Caco-2 (cell line): ENCODE data around the gene UMAD1. TPM values are rescaled to one million over a fixed set of nuclear protein-coding genes. Genes with fewer than 3 reads are reported as not detected.

Experiments used
- BruUV-seq: library from RNA; stranded (reverse); fragments of 400-500 nt; replicated peaks from 2 replicates; lab custom pipeline; 2021; lab: Mats Ljungman, UMichigan
- CTCF ChIA-PET: fragments of 300-600 bp; sonication (Branson Sonifier 250); formaldehyde crosslinking; loops from one replicate; lab custom pipeline; 2022; ENCODE audit warnings: antibody characterized with exemption; lab: Charles Lee
- POLR2A ChIA-PET: fragments of 300-600 bp; sonication (Branson Sonifier 250); formaldehyde crosslinking; loops from one replicate; lab custom pipeline; 2022; ENCODE audit warnings: antibody characterized with exemption; lab: Charles Lee
- DNase-seq, 2 experiments: peaks; one replicate each; pipeline versions ENCODE4 v3.0.0 to v3.0.0-alpha.2; 2020 to 2022
- H3K27me3 ChIP-seq: replicated peaks from 2 replicates; pipeline ENCODE4 v1.6.0; 2011; ENCODE audit warnings: low read length; ENCODE audit not compliant: control insufficient read depth, insufficient read depth
- H3K36me3 ChIP-seq: 2 replicates; pipeline ENCODE4 v1.5.1; 2011; ENCODE audit warnings: low read length; ENCODE audit not compliant: control insufficient read depth, insufficient read depth
- H3K4me1 ChIP-seq: fragments of 250-450 bp; sonication (Bioruptor Pico); 2 replicates; pipeline ENCODE4 v1.5.1; 2020; ENCODE audit warnings: mild to moderate bottlenecking
- H3K4me3 ChIP-seq: 2 replicates; pipeline ENCODE4 v1.5.1; 2011; ENCODE audit warnings: low read depth, mild to moderate bottlenecking, control low read depth, low read length
- H3K9me3 ChIP-seq: fragments of 250-450 bp; sonication (Bioruptor Pico); 2 replicates; pipeline ENCODE4 v1.5.1; 2020; ENCODE audit warnings: mild to moderate bottlenecking, moderate library complexity
- H3K27ac Mint-ChIP-seq: one replicate; pipeline ENCODE4 v1.8.0; 2022; ENCODE audit warnings: mixed read lengths; ENCODE audit not compliant: unreplicated experiment
- H3K27me3 Mint-ChIP-seq: one replicate; pipeline ENCODE4 v1.8.0; 2022; ENCODE audit warnings: mixed read lengths; ENCODE audit not compliant: insufficient read depth, unreplicated experiment
- H3K36me3 Mint-ChIP-seq: one replicate; pipeline ENCODE4 v1.8.0; 2022; ENCODE audit warnings: mild to moderate bottlenecking, mixed read lengths; ENCODE audit not compliant: insufficient read depth, unreplicated experiment
- H3K4me1 Mint-ChIP-seq: one replicate; pipeline ENCODE4 v1.8.0; 2022; ENCODE audit warnings: low read depth, mixed read lengths; ENCODE audit not compliant: unreplicated experiment
- H3K4me3 Mint-ChIP-seq: one replicate; pipeline ENCODE4 v1.8.0; 2022; ENCODE audit warnings: mild to moderate bottlenecking, moderate library complexity, mixed read lengths; ENCODE audit not compliant: unreplicated experiment
- H3K9me3 Mint-ChIP-seq: one replicate; pipeline ENCODE4 v1.8.0; 2022; ENCODE audit warnings: mixed read lengths; ENCODE audit not compliant: unreplicated experiment
- intact Hi-C: fragments of 100-400 bp; cut with micrococcal nuclease; formaldehyde crosslinking; loops from one replicate; pipeline ENCODE4 v1.10.0; 2022; ENCODE audit not compliant: unreplicated experiment
- total RNA-seq: library from RNA; stranded (reverse); gene quantifications from 2 replicates; pipeline ENCODE4 v1.2.3, GENCODE V29; 2022
- TF ChIP-seq, protein P1 (sequence below), 2 experiments: fragments of 200-600 bp in 1 of 2; IDR thresholded peaks; 1 replicate in 1 of 2; 2 replicates in 1 of 2; pipeline versions ENCODE4 v1.5.1 to v1.8.0; 2011 to 2022; ENCODE audit warnings: antibody characterized with exemption in 1 of 2, control low read depth in 1 of 2, inconsistent platforms in 1 of 2, low read depth in 1 of 2, low read length in 1 of 2, mild to moderate bottlenecking in 1 of 2, moderate library complexity in 1 of 2; ENCODE audit not compliant: insufficient read depth in 1 of 2, severe bottlenecking in 1 of 2, unreplicated experiment in 1 of 2

Gene UMAD1
- total RNA-seq, 1 experiment from 2014 or later, result 20.0 TPM

DNA sequence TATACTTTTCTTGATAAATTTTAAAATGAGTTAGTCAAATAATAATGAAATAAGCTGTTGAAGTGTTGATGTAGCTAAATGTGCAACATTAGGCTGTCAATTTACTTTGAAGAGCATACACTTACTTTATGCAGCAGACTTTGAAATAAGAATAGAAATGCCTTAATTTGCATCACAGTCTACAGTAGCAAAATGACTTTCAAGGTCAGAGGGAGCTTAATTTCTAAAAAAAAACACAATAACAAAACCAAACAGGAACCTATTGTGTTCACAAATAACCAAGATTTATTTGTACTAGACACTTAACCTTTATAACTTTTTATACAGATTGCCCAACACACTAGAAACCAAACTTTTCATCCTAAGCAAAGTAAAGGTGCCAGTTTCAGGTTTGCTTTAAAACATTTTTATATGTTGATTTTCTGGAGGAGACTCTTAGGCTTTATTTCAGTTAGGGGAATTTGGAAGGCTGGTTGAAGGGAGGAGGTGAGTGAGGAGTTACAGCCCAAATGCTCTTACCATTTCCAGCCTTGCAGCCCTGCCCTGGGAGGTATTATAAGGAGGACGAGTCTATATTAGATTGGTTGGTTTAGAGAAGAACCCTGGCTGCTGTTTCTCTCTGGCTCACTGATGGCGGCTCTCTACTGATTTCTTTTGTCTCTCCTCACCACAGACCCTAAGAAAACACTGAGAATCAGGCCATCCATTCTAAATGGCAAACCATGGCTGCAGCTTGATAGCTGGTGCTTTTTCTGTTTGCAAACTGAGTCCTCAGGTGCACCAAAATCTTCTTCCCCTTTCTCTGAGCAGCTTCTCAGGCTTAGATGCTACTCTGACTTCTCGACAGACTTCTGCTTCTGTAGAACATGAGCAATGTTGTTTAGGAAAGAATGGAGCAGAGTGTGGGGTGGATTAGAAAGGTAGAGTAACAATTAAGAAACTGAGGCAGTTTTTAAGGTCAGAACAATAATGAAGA, 133.1 kb downstream of the UMAD1 start:
- H3K4me3 ChIP-seq, result no peak overlapping the region
- no peaks in the 10 kb centered on the region for H3K4me1 ChIP-seq
- CTCF ChIA-PET, result no interaction called here
- no peaks in the 10 kb centered on the region for H3K9me3 ChIP-seq
- Mint-ChIP-seq H3K4me1 (no peaks in the 10 kb centered on the region), H3K9me3 (no peaks in the 10 kb centered on the region), H3K27me3 (no peaks in the 10 kb centered on the region), H3K36me3 (no peaks in the 10 kb centered on the region), H3K27ac (no peak overlapping the region), H3K4me3 (no peak overlapping the region)
- H3K36me3 ChIP-seq, result no peaks in the 10 kb centered on the region
- intact Hi-C loops, result no loop called here
- POLR2A ChIA-PET, result no interaction called here
- TF ChIP-seq, protein P1, sequence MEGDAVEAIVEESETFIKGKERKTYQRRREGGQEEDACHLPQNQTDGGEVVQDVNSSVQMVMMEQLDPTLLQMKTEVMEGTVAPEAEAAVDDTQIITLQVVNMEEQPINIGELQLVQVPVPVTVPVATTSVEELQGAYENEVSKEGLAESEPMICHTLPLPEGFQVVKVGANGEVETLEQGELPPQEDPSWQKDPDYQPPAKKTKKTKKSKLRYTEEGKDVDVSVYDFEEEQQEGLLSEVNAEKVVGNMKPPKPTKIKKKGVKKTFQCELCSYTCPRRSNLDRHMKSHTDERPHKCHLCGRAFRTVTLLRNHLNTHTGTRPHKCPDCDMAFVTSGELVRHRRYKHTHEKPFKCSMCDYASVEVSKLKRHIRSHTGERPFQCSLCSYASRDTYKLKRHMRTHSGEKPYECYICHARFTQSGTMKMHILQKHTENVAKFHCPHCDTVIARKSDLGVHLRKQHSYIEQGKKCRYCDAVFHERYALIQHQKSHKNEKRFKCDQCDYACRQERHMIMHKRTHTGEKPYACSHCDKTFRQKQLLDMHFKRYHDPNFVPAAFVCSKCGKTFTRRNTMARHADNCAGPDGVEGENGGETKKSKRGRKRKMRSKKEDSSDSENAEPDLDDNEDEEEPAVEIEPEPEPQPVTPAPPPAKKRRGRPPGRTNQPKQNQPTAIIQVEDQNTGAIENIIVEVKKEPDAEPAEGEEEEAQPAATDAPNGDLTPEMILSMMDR (IDR thresholded peaks at IDR 0.05; ENCODE audit: insufficient read depth in 1 of 2, low read depth in 1 of 2, low read length in 1 of 2, severe bottlenecking in 1 of 2, unreplicated experiment in 1 of 2), result no peak
- no peak for DNase-seq
- H3K27me3 ChIP-seq, result no peaks in the 10 kb centered on the region
- no TSS peak for BruUV-seq

DNA sequence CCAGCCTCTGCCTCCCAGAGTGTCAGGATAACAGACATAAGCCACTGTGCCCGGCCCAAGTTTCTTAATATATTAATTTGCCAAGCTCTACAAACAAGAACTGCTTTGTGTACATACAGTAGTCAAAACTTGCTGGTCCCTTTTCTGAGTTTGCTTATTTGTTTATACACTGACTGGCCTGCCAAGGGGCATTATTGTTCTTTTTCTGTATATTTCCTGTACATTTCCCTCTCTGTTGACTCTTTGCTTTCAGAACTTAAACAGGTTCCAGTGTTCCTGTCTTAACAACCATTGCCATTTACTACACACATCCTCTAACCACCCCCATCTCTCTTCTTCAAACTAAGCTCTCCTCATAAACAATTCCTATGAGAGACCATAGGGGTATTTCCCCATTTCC, 139.3 kb downstream of the UMAD1 start:
- ChIA-PET CTCF (no interaction called here), POLR2A (no interaction called here)
- Mint-ChIP-seq H3K27me3 (no peaks in the 10 kb centered on the region), H3K9me3 (no peaks in the 10 kb centered on the region), H3K27ac (no peak overlapping the region), H3K4me3 (no peak overlapping the region), H3K36me3 (no peaks in the 10 kb centered on the region), H3K4me1 (peaks cover 2% of the 10 kb centered on the region)
- no peaks in the 10 kb centered on the region for H3K27me3 ChIP-seq
- TF ChIP-seq, protein P1 (IDR thresholded peaks at IDR 0.05; ENCODE audit: insufficient read depth in 1 of 2, low read depth in 1 of 2, low read length in 1 of 2, severe bottlenecking in 1 of 2, unreplicated experiment in 1 of 2), result no peak
- H3K4me1 ChIP-seq, result peaks cover 1% of the 10 kb centered on the region
- BruUV-seq, result no TSS peak
- no peak overlapping the region for H3K4me3 ChIP-seq
- H3K36me3 ChIP-seq, result no peaks in the 10 kb centered on the region
- DNase-seq, result no peak
- intact Hi-C loops, result no loop called here
- H3K9me3 ChIP-seq, result no peaks in the 10 kb centered on the region

DNA sequence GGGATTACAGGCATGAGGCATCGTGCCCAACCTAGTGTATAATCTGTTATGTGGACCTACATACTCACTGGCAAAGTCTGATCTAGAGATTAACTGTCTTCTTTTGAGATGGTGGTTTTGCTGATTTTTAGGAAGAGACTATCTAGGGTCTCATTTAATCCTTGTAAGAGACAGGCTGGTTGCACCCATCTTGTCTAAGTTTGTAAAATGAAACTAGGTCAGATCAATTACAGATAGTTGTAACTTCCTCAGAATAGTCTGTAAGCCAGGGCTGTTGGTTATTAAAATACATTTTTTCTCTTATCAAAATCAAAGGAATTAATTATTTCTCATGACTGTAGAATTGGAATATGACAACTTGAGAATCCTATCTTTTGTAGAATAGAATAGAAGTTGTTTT, 142.4 kb downstream of the UMAD1 start:
- no peaks in the 10 kb centered on the region for H3K27me3 Mint-ChIP-seq
- no peaks in the 10 kb centered on the region for H3K9me3 ChIP-seq
- TF ChIP-seq, protein P1 (IDR thresholded peaks at IDR 0.05; ENCODE audit: insufficient read depth in 1 of 2, low read depth in 1 of 2, low read length in 1 of 2, severe bottlenecking in 1 of 2, unreplicated experiment in 1 of 2), result no peak
- ChIA-PET CTCF (no interaction called here), POLR2A (no interaction called here)
- H3K4me3 Mint-ChIP-seq, result no peak overlapping the region
- peaks cover 11% of the 10 kb centered on the region for H3K4me1 Mint-ChIP-seq
- no peak overlapping the region for H3K27ac Mint-ChIP-seq
- no peaks in the 10 kb centered on the region for H3K9me3 Mint-ChIP-seq
- intact Hi-C loops, result no loop called here
- no peaks in the 10 kb centered on the region for H3K36me3 ChIP-seq
- no peak for DNase-seq
- BruUV-seq, result no TSS peak
- H3K36me3 Mint-ChIP-seq, result no peaks in the 10 kb centered on the region
- no peak overlapping the region for H3K4me3 ChIP-seq
- H3K27me3 ChIP-seq, result no peaks in the 10 kb centered on the region
- H3K4me1 ChIP-seq, result peaks cover 15% of the 10 kb centered on the region
